SJCRH30 (cell line): ENCODE results near the gene RNF187. TPM values are rescaled to one million over a fixed set of nuclear protein-coding genes. Genes with fewer than 3 reads are reported as not detected.

Source experiments
- DNase-seq, 2 experiments: peaks; one replicate each; pipeline ENCODE4 v3.0.0-alpha.2; 2015 to 2020
- H3K27ac ChIP-seq: fragments of 250-450 bp; sonication (Bioruptor Pico); 2 replicates; pipeline ENCODE4 v1.5.1; 2020; ENCODE audit warnings: mild to moderate bottlenecking, moderate library complexity
- H3K27me3 ChIP-seq: fragments of 250-450 bp; sonication (Bioruptor Pico); 2 replicates; pipeline ENCODE4 v1.5.1; 2020; ENCODE audit warnings: mild to moderate bottlenecking, moderate library complexity
- H3K36me3 ChIP-seq: fragments of 250-450 bp; sonication (Bioruptor Pico); 2 replicates; pipeline ENCODE4 v1.5.1; 2020; ENCODE audit warnings: mild to moderate bottlenecking, moderate library complexity
- H3K4me1 ChIP-seq: fragments of 250-450 bp; sonication (Bioruptor Pico); 2 replicates; pipeline ENCODE4 v1.5.1; 2020; ENCODE audit warnings: mild to moderate bottlenecking, moderate library complexity
- H3K4me3 ChIP-seq: fragments of 250-450 bp; sonication (Bioruptor Pico); 2 replicates; pipeline ENCODE4 v1.5.1; 2020; ENCODE audit warnings: mild to moderate bottlenecking, moderate library complexity
- H3K9me3 ChIP-seq: fragments of 250-450 bp; sonication (Bioruptor Pico); replicated peaks from 2 replicates; pipeline ENCODE4 v1.5.1; 2020; ENCODE audit warnings: mild to moderate bottlenecking, moderate library complexity
- total RNA-seq: library from RNA; depleted of rRNA; stranded (reverse); fragments of >200 nt; shearing (Covaris generic); gene quantifications from 2 replicates; pipeline ENCODE4 v1.2.3, GENCODE V29; 2014

Gene RNF187
- total RNA-seq, 1 experiment from 2014 or later = 65.0 TPM

- DNase-seq = no peak
- H3K4me1 ChIP-seq = peaks cover 13% of the 10 kb centered on the region
Observed at GRCh38 chr1:228454238-228454637, 32.9 kb upstream of the RNF187 start.

GRCh38 chr1:228455715-228456114, 31.5 kb upstream of the RNF187 start:
- Histone ChIP-seq H3K36me3 (no peaks in the 10 kb centered on the region), H3K27ac (no peak overlapping the region), H3K4me3 (no peak overlapping the region), H3K27me3 (no peaks in the 10 kb centered on the region; the same call in 1 of the 2 replicates), H3K9me3 (no peaks in the 10 kb centered on the region), H3K4me1 (peaks cover 13% of the 10 kb centered on the region)
- no peak for DNase-seq

More at GRCh38 chr1:228454238-228454637, 32.9 kb upstream of the RNF187 start:
- H3K27me3 ChIP-seq = no peaks in the 10 kb centered on the region; the same call in 1 of the 2 replicates
- no peak overlapping the region for H3K4me3 ChIP-seq
- no peaks in the 10 kb centered on the region for H3K9me3 ChIP-seq
- no peaks in the 10 kb centered on the region for H3K36me3 ChIP-seq
- H3K27ac ChIP-seq = no peak overlapping the region

GRCh38 chr1:228456252-228457016, 30.7 kb upstream of the RNF187 start:
- Histone ChIP-seq H3K4me3 (no peak overlapping the region), H3K27ac (no peak overlapping the region)

GRCh38 chr1:228457017-228457395, 30.2 kb upstream of the RNF187 start:
- no peak overlapping the region for H3K4me3 ChIP-seq
- DNase-seq = no peak
- no peaks in the 10 kb centered on the region for H3K9me3 ChIP-seq
- no peaks in the 10 kb centered on the region for H3K36me3 ChIP-seq
- no peak overlapping the region for H3K27ac ChIP-seq
- peaks cover 9% of the 10 kb centered on the region for H3K4me1 ChIP-seq
- no peaks in the 10 kb centered on the region; the same call in 1 of the 2 replicates for H3K27me3 ChIP-seq

More at GRCh38 chr1:228456252-228457016, 30.7 kb upstream of the RNF187 start:
- no peaks in the 10 kb centered on the region for H3K36me3 ChIP-seq
- no peaks in the 10 kb centered on the region for H3K9me3 ChIP-seq
- H3K27me3 ChIP-seq = no peaks in the 10 kb centered on the region; the same call in 1 of the 2 replicates
- H3K4me1 ChIP-seq = peaks cover 13% of the 10 kb centered on the region
- DNase-seq = no peak

GRCh38 chr1:228457396-228458176, 29.6 kb upstream of the RNF187 start:
- H3K4me3 ChIP-seq = no peak overlapping the region
- DNase-seq = no peak
- H3K27me3 ChIP-seq = no peaks in the 10 kb centered on the region; the same call in 1 of the 2 replicates
- no peaks in the 10 kb centered on the region for H3K36me3 ChIP-seq
- no peak overlapping the region for H3K27ac ChIP-seq
- H3K4me1 ChIP-seq = peaks cover 3% of the 10 kb centered on the region
- no peaks in the 10 kb centered on the region for H3K9me3 ChIP-seq

GRCh38 chr1:228459091-228459993, 27.8 kb upstream of the RNF187 start:
- Histone ChIP-seq H3K4me3 (no peak overlapping the region), H3K27ac (no peak overlapping the region), H3K9me3 (no peaks in the 10 kb centered on the region), H3K36me3 (no peaks in the 10 kb centered on the region), H3K4me1 (no peaks in the 10 kb centered on the region), H3K27me3 (no peaks in the 10 kb centered on the region; the same call in 1 of the 2 replicates)
- DNase-seq = no peak

- Histone ChIP-seq H3K9me3 (no peaks in the 10 kb centered on the region), H3K4me1 (no peaks in the 10 kb centered on the region), H3K27ac (no peak overlapping the region), H3K27me3 (no peaks in the 10 kb centered on the region; the same call in 1 of the 2 replicates), H3K36me3 (no peaks in the 10 kb centered on the region), H3K4me3 (no peak overlapping the region)
- no peak for DNase-seq
Observed at GRCh38 chr1:228460821-228461220, 26.4 kb upstream of the RNF187 start.

GRCh38 chr1:228462560-228462959, 24.6 kb upstream of the RNF187 start:
- H3K27me3 ChIP-seq = 0 out of 2 replicates have a peak, but pooled peaks cover 5% of the 10 kb centered on the region
- H3K9me3 ChIP-seq = no peaks in the 10 kb centered on the region
- no peaks in the 10 kb centered on the region for H3K36me3 ChIP-seq
- H3K4me3 ChIP-seq = no peak overlapping the region
- no peaks in the 10 kb centered on the region for H3K4me1 ChIP-seq
- no peak overlapping the region for H3K27ac ChIP-seq
- DNase-seq = no peak

- H3K27ac ChIP-seq = no peak overlapping the region
- H3K27me3 ChIP-seq = 0 out of 2 replicates have a peak, but pooled peaks cover 5% of the 10 kb centered on the region
- no peaks in the 10 kb centered on the region for H3K9me3 ChIP-seq
- DNase-seq = no peak
- no peaks in the 10 kb centered on the region for H3K4me1 ChIP-seq
- H3K4me3 ChIP-seq = no peak overlapping the region
- H3K36me3 ChIP-seq = no peaks in the 10 kb centered on the region
Observed at GRCh38 chr1:228463009-228463558, 24.1 kb upstream of the RNF187 start.

GRCh38 chr1:228463559-228464455, 23.4 kb upstream of the RNF187 start:
- Histone ChIP-seq H3K4me1 (no peaks in the 10 kb centered on the region), H3K4me3 (no peak overlapping the region), H3K27me3 (0 out of 2 replicates have a peak, but pooled peaks cover 5% of the 10 kb centered on the region), H3K9me3 (no peaks in the 10 kb centered on the region), H3K36me3 (no peaks in the 10 kb centered on the region), H3K27ac (no peak overlapping the region)
- no peak for DNase-seq

GRCh38 chr1:228464487-228464983, 22.6 kb upstream of the RNF187 start:
- Histone ChIP-seq H3K27ac (no peak overlapping the region), H3K36me3 (no peaks in the 10 kb centered on the region), H3K27me3 (peaks cover 5% of the 10 kb centered on the region; the same call in 1 of the 2 replicates), H3K9me3 (no peaks in the 10 kb centered on the region), H3K4me3 (no peak overlapping the region), H3K4me1 (no peaks in the 10 kb centered on the region)
- no peak for DNase-seq

- Histone ChIP-seq H3K36me3 (no peaks in the 10 kb centered on the region), H3K4me1 (no peaks in the 10 kb centered on the region), H3K9me3 (no peaks in the 10 kb centered on the region), H3K27ac (no peak overlapping the region), H3K27me3 (peaks cover 5% of the 10 kb centered on the region; the same call in 1 of the 2 replicates), H3K4me3 (no peak overlapping the region)
- DNase-seq = no peak
Observed at GRCh38 chr1:228465141-228465540, 22.0 kb upstream of the RNF187 start.

GRCh38 chr1:228465571-228466146, 21.5 kb upstream of the RNF187 start:
- no peaks in the 10 kb centered on the region for H3K9me3 ChIP-seq
- H3K27me3 ChIP-seq = peaks cover 5% of the 10 kb centered on the region; the same call in 1 of the 2 replicates
- no peak overlapping the region for H3K4me3 ChIP-seq
- no peak overlapping the region for H3K27ac ChIP-seq
- no peak for DNase-seq
- no peaks in the 10 kb centered on the region for H3K4me1 ChIP-seq
- no peaks in the 10 kb centered on the region for H3K36me3 ChIP-seq
